Suprapubic skin (tissue), 4 donors: ENCODE measurements around the gene TAGLN3.

Source experiments
- EP300 ChIP-seq: sonication (generic); formaldehyde crosslinking; IDR thresholded peaks from one replicate; pipeline ENCODE4 v1.6.1; 2017; ENCODE audit warnings: antibody characterized with exemption
- POLR2A ChIP-seq, 2 donors: fragments of 450-650 bp; IDR thresholded peaks; one replicate each; pipeline ENCODE4 v1.6.1; 2017; ENCODE audit warnings: antibody characterized with exemption in 2 of 2, mild to moderate bottlenecking in 2 of 2, moderate library complexity in 2 of 2
- POLR2AphosphoS5 ChIP-seq, 3 donors: sonication (generic); formaldehyde crosslinking; IDR thresholded peaks; one replicate each; pipeline ENCODE4 v1.6.1; 2017; ENCODE audit warnings: antibody characterized with exemption in 3 of 3
- TF ChIP-seq, protein P1 (sequence below), 2 donors: fragments of 200-600 bp in 1 of 2; fragments of 450-650 bp in 1 of 2; sonication (generic) in 1 of 2; IDR thresholded peaks; one replicate each; pipeline ENCODE4 v1.5.1; 2016 to 2019; ENCODE audit warnings: antibody characterized with exemption in 2 of 2, mild to moderate bottlenecking in 1 of 2, moderate library complexity in 1 of 2

GRCh38 chr3:112005091-112005672, 6.5 kb downstream of the TAGLN3 start:
- TF ChIP-seq EP300 (no peak), POLR2A (IDR thresholded peaks at IDR 0.05) (no peak), POLR2AphosphoS5 (IDR thresholded peaks at IDR 0.05) (no peak)
- TF ChIP-seq, protein P1, sequence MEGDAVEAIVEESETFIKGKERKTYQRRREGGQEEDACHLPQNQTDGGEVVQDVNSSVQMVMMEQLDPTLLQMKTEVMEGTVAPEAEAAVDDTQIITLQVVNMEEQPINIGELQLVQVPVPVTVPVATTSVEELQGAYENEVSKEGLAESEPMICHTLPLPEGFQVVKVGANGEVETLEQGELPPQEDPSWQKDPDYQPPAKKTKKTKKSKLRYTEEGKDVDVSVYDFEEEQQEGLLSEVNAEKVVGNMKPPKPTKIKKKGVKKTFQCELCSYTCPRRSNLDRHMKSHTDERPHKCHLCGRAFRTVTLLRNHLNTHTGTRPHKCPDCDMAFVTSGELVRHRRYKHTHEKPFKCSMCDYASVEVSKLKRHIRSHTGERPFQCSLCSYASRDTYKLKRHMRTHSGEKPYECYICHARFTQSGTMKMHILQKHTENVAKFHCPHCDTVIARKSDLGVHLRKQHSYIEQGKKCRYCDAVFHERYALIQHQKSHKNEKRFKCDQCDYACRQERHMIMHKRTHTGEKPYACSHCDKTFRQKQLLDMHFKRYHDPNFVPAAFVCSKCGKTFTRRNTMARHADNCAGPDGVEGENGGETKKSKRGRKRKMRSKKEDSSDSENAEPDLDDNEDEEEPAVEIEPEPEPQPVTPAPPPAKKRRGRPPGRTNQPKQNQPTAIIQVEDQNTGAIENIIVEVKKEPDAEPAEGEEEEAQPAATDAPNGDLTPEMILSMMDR (IDR thresholded peaks at IDR 0.05), result no peak
